MM.1S (cell line): Measurements from ENCODE around the gene EFNA5.

Experiments
- DNase-seq: peaks from one replicate; pipeline ENCODE4 v3.0.0-alpha.2; 2015
- H2AFZ ChIP-seq: fragments of 300-600 bp; sonication (generic); 2 replicates; pipeline ENCODE4 v1.6.0; 2016; ENCODE audit warnings: antibody characterized with exemption, low read length
- H3F3A ChIP-seq: fragments of 300-600 bp; sonication (generic); 2 replicates; pipeline ENCODE4 v1.6.1; 2016; ENCODE audit warnings: mild to moderate bottlenecking, antibody characterized with exemption, low read length, moderate library complexity, mixed read lengths; ENCODE audit not compliant: insufficient read depth
- H3K27ac ChIP-seq: fragments of 300-600 bp; sonication (generic); 2 replicates; pipeline ENCODE4 v1.5.1; 2016; ENCODE audit warnings: mild to moderate bottlenecking, low read length
- H3K27me3 ChIP-seq: fragments of 300-600 bp; sonication (generic); replicated peaks from 2 replicates; pipeline ENCODE4 v1.6.0; 2016; ENCODE audit warnings: low read length; ENCODE audit not compliant: insufficient read depth
- H3K36me3 ChIP-seq: fragments of 300-600 bp; sonication (generic); replicated peaks from 2 replicates; pipeline ENCODE4 v1.6.1; 2016; ENCODE audit warnings: mild to moderate bottlenecking, low read length, mixed read lengths; ENCODE audit not compliant: insufficient read depth
- H3K4me1 ChIP-seq: fragments of 300-600 bp; sonication (generic); 2 replicates; pipeline ENCODE4 v1.6.1; 2016; ENCODE audit warnings: low read length, mixed read lengths
- H3K4me2 ChIP-seq: fragments of 300-600 bp; sonication (generic); 2 replicates; pipeline ENCODE4 v1.6.0; 2016; ENCODE audit warnings: low read depth, low read length
- H3K4me3 ChIP-seq: fragments of 300-600 bp; sonication (generic); 2 replicates; pipeline ENCODE4 v1.5.1; 2016; ENCODE audit warnings: low read length, mixed read lengths
- H3K79me2 ChIP-seq: fragments of 300-600 bp; sonication (generic); 2 replicates; pipeline ENCODE4 v1.6.1; 2016; ENCODE audit warnings: mixed run types, low read length, mixed read lengths
- H3K9ac ChIP-seq: fragments of 300-600 bp; sonication (generic); 2 replicates; pipeline ENCODE4 v1.6.1; 2016; ENCODE audit warnings: low read length, mixed read lengths
- H3K9me2 ChIP-seq: fragments of 300-600 bp; sonication (generic); replicated peaks from 2 replicates; pipeline ENCODE4 v1.6.1; 2016; ENCODE audit warnings: mild to moderate bottlenecking, low read length, mixed read lengths; ENCODE audit not compliant: insufficient read depth
- H3K9me3 ChIP-seq: fragments of 300-600 bp; sonication (generic); replicated peaks from 2 replicates; pipeline ENCODE4 v1.6.1; 2016; ENCODE audit warnings: mild to moderate bottlenecking, low read length, mixed read lengths; ENCODE audit not compliant: insufficient read depth
- H4K20me1 ChIP-seq: fragments of 300-600 bp; sonication (generic); 2 replicates; pipeline ENCODE4 v1.6.1; 2016; ENCODE audit warnings: mild to moderate bottlenecking, low read length, moderate library complexity, mixed read lengths; ENCODE audit not compliant: insufficient read depth
- EZH2 ChIP-seq: fragments of 300-600 bp; sonication (generic); optimal IDR thresholded peaks from 2 replicates; pipeline ENCODE3; 2017; ENCODE audit warnings: low read depth, mild to moderate bottlenecking, antibody characterized with exemption, low read length, mixed read lengths
- EZH2phosphoT487 ChIP-seq: fragments of 300-600 bp; sonication (generic); IDR thresholded peaks from 2 replicates; pipeline ENCODE4 v1.6.1; 2018; ENCODE audit warnings: antibody characterized with exemption, low read length
- TF ChIP-seq, protein P1 (sequence below): fragments of 300-600 bp; sonication (generic); IDR thresholded peaks from 2 replicates; pipeline ENCODE4 v1.5.1; 2016; ENCODE audit warnings: antibody characterized with exemption, low read length, mixed read lengths

Gene EFNA5

DNA sequence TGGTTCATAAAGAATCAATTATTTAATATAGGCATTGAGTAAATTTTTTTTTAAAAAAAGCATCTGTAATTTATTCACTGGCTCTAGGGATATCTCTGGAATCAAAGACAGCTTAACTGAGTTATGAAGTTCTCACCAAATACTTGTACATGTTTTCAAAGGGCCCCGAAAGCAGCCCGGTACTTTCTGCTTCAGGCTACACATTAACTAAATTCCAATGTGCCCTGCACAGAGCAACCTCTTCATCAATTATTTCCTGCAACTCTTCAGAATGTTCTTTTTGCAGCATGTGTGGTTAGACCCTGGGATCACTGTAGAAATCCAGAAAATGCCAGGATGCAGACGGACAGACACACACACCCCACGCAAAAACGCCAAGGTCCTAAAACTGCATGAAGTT, 209.0 kb downstream of the EFNA5 start:
- Histone ChIP-seq H3K4me3 (no peak overlapping the region), H3F3A (no peaks in the 10 kb centered on the region), H3K27me3 (no peaks in the 10 kb centered on the region), H3K9ac (no peak overlapping the region), H3K36me3 (no peaks in the 10 kb centered on the region), H3K4me2 (no peak overlapping the region), H3K27ac (no peak overlapping the region), H3K9me2 (no peaks in the 10 kb centered on the region), H4K20me1 (no peaks in the 10 kb centered on the region), H3K79me2 (no peaks in the 10 kb centered on the region), H2AFZ (no peak overlapping the region), H3K4me1 (peaks cover 6% of the 10 kb centered on the region; the same call in 1 of the 2 replicates), H3K9me3 (no peaks in the 10 kb centered on the region)
- no peak for TF ChIP-seq EZH2
- TF ChIP-seq, protein P1, sequence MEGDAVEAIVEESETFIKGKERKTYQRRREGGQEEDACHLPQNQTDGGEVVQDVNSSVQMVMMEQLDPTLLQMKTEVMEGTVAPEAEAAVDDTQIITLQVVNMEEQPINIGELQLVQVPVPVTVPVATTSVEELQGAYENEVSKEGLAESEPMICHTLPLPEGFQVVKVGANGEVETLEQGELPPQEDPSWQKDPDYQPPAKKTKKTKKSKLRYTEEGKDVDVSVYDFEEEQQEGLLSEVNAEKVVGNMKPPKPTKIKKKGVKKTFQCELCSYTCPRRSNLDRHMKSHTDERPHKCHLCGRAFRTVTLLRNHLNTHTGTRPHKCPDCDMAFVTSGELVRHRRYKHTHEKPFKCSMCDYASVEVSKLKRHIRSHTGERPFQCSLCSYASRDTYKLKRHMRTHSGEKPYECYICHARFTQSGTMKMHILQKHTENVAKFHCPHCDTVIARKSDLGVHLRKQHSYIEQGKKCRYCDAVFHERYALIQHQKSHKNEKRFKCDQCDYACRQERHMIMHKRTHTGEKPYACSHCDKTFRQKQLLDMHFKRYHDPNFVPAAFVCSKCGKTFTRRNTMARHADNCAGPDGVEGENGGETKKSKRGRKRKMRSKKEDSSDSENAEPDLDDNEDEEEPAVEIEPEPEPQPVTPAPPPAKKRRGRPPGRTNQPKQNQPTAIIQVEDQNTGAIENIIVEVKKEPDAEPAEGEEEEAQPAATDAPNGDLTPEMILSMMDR = no peak
- no peak for TF ChIP-seq EZH2phosphoT487
- DNase-seq = no peak

DNA sequence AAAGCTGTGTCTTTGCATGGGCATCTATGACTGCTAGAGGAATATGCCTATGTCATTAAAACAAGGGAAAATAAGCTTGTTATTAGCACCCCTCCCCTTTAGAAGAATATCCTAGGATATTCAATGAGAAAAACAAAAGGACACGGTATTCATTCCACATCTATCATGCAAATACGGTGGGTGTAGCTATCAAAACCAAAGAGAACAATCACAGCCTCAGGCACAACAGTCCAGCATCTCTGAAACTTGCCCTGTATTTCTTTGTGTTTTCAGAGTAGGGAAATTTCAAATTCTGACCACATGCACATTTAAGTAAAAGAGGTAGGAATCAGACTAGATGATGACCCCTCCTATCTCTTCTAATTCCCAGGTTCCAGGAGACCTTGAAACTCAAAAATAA, 209.9 kb downstream of the EFNA5 start:
- DNase-seq = no peak
- no peaks in the 10 kb centered on the region for H3K9me2 ChIP-seq
- H3F3A ChIP-seq = no peaks in the 10 kb centered on the region
- H3K4me1 ChIP-seq = peaks cover 6% of the 10 kb centered on the region; the same call in 1 of the 2 replicates
- H3K27ac ChIP-seq = no peak overlapping the region
- no peaks in the 10 kb centered on the region for H3K27me3 ChIP-seq
- H3K9me3 ChIP-seq = no peaks in the 10 kb centered on the region
- H4K20me1 ChIP-seq = no peaks in the 10 kb centered on the region
- no peaks in the 10 kb centered on the region for H3K79me2 ChIP-seq
- no peaks in the 10 kb centered on the region for H3K36me3 ChIP-seq
- no peak overlapping the region for H3K4me3 ChIP-seq
- H3K9ac ChIP-seq = no peak overlapping the region
- H2AFZ ChIP-seq = no peak overlapping the region
- H3K4me2 ChIP-seq = no peak overlapping the region
- TF ChIP-seq EZH2phosphoT487 = no peak
- TF ChIP-seq, protein P1 = no peak

DNA sequence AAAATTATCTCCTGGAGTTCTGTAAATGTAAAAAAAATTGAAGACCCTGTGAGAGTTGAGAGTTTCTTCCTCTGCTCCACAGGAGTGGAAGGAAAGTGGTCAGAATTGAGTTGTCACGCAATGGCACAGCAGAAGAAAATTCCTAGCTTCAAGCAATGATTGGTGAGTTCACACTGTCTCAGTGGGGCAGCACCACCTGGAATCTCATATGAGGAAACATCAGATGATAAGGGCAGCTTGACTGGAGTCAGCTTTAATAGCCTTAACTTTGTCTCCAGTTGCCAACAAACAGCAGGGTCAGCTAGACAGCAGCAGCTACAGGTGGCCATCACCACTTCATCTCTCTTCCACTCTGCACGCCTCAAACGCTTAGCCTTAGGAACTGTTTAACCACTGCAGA, 211.1 kb downstream of the EFNA5 start:
- Histone ChIP-seq H3K4me2 (no peak overlapping the region), H3K79me2 (no peaks in the 10 kb centered on the region), H3F3A (no peaks in the 10 kb centered on the region), H4K20me1 (no peaks in the 10 kb centered on the region), H3K27me3 (no peaks in the 10 kb centered on the region), H3K4me1 (peaks cover 6% of the 10 kb centered on the region; the same call in 1 of the 2 replicates), H3K9ac (no peak overlapping the region), H3K36me3 (no peaks in the 10 kb centered on the region), H3K27ac (no peak overlapping the region), H2AFZ (no peak overlapping the region), H3K4me3 (no peak overlapping the region), H3K9me3 (no peaks in the 10 kb centered on the region), H3K9me2 (no peaks in the 10 kb centered on the region)
- DNase-seq = no peak
- TF ChIP-seq EZH2 = no peak
- TF ChIP-seq EZH2phosphoT487 = no peak
- TF ChIP-seq, protein P1 = no peak
